ENCODE data around the gene ACOT7.
A peak's percentile ranks its signal among the peaks of the same experiment; 100 is the strongest.

Gene ACOT7

GRCh38 chr1:6393400-6394187, at the start of gene ACOT7:
ACOT7 (minus strand) TSS chr1:6393767; CDS start chr1:6393399, 368 bp downstream.
- TF ChIP-seq CTCF (IDR thresholded peaks at IDR 0.05), result peak; percentile 20; the same call in 1 of the 2 replicates

- no peak for TF ChIP-seq CTCF (IDR thresholded peaks at IDR 0.05)
Observed at GRCh38 chr1:6441586-6441985, 48.0 kb upstream of the ACOT7 start.

GRCh38 chr1:6440198-6441126, 46.9 kb upstream of the ACOT7 start:
- no peak; the same call in 1 of the 2 replicates for TF ChIP-seq CTCF (IDR thresholded peaks at IDR 0.05)

GRCh38 chr1:6438047-6438525, 44.5 kb upstream of the ACOT7 start:
- peak; percentile 97 for TF ChIP-seq CTCF (IDR thresholded peaks at IDR 0.05)

GRCh38 chr1:6437012-6437700, 43.6 kb upstream of the ACOT7 start:
- TF ChIP-seq CTCF (IDR thresholded peaks at IDR 0.05), result peak; percentile 43

- no peak for TF ChIP-seq CTCF (IDR thresholded peaks at IDR 0.05)
Observed at GRCh38 chr1:6435547-6435946, 42.0 kb upstream of the ACOT7 start.

- TF ChIP-seq CTCF (IDR thresholded peaks at IDR 0.05), result no peak
Observed at GRCh38 chr1:6435129-6435528, 41.6 kb upstream of the ACOT7 start.
